ENCODE results near the gene MOBP. TPM values are rescaled to one million over a fixed set of nuclear protein-coding genes. Genes with fewer than 3 reads are reported as not detected.
A peak's percentile ranks its signal among the peaks of the same experiment; 100 is the strongest.

The MOBP gene
- total RNA-seq, 1 experiment from 2014 or later, result 0.57 TPM

- CTCF ChIA-PET, result no interaction called here
- Mint-ChIP-seq H3K27ac (ENCODE audit: unreplicated experiment) (no peak overlapping the region), H3K4me1 (ENCODE audit: low read depth, unreplicated experiment) (peaks cover 5% of the 10 kb centered on the region), H3K4me3 (ENCODE audit: low read depth, unreplicated experiment) (no peak overlapping the region), H3K9me3 (ENCODE audit: low read depth, unreplicated experiment) (no peaks in the 10 kb centered on the region), H3K27me3 (ENCODE audit: unreplicated experiment) (peaks cover 12% of the 10 kb centered on the region), H3K36me3 (ENCODE audit: insufficient read depth, unreplicated experiment) (peaks cover 4% of the 10 kb centered on the region)
- intact Hi-C loops (cut with micrococcal nuclease; ENCODE audit: unreplicated experiment), result no loop called here
- DNase-seq, result no peak
- no TSS peak for BruUV-seq (replicated peaks)
- no peak for TF ChIP-seq CTCF (IDR thresholded peaks at IDR 0.05; ENCODE audit: unreplicated experiment)
Observed at GRCh38 chr3:39494781-39495180, 27.3 kb downstream of the MOBP start.

GRCh38 chr3:39497753-39498152 is 30.3 kb downstream of the MOBP start:
- BruUV-seq (replicated peaks), result no TSS peak
- Mint-ChIP-seq H3K4me3 (ENCODE audit: low read depth, unreplicated experiment) (no peak overlapping the region), H3K4me1 (ENCODE audit: low read depth, unreplicated experiment) (peaks cover 8% of the 10 kb centered on the region), H3K27ac (ENCODE audit: unreplicated experiment) (no peak overlapping the region), H3K9me3 (ENCODE audit: low read depth, unreplicated experiment) (no peaks in the 10 kb centered on the region), H3K36me3 (ENCODE audit: insufficient read depth, unreplicated experiment) (peaks cover 4% of the 10 kb centered on the region), H3K27me3 (ENCODE audit: unreplicated experiment) (peaks cover 34% of the 10 kb centered on the region)
- CTCF ChIA-PET, result interaction anchor here (3.0 kb wide), 1 partner anchor 52 kb away, joined by 22 read pairs; no protein-coding TSS in a partner anchor
- intact Hi-C loops (cut with micrococcal nuclease; ENCODE audit: unreplicated experiment), result loop anchor here (1.0 kb wide), 2 partner anchors 49 to 79 kb away; no protein-coding TSS in a partner anchor
- no peak for TF ChIP-seq CTCF (IDR thresholded peaks at IDR 0.05; ENCODE audit: unreplicated experiment)
- DNase-seq, result no peak

- Mint-ChIP-seq H3K9me3 (ENCODE audit: low read depth, unreplicated experiment) (no peaks in the 10 kb centered on the region), H3K4me3 (ENCODE audit: low read depth, unreplicated experiment) (no peak overlapping the region), H3K36me3 (ENCODE audit: insufficient read depth, unreplicated experiment) (peaks cover 4% of the 10 kb centered on the region), H3K27ac (ENCODE audit: unreplicated experiment) (peak overlapping the region; percentile 26), H3K4me1 (ENCODE audit: low read depth, unreplicated experiment) (peaks cover 8% of the 10 kb centered on the region), H3K27me3 (ENCODE audit: unreplicated experiment) (peaks cover 34% of the 10 kb centered on the region)
- BruUV-seq (replicated peaks), result no TSS peak
- CTCF ChIA-PET, result interaction anchor here (0.6 to 3.0 kb wide), 2 partner anchors 54 to 243 kb away, joined by 3 to 22 read pairs; no protein-coding TSS in a partner anchor
- intact Hi-C loops (cut with micrococcal nuclease; ENCODE audit: unreplicated experiment), result no loop called here
- peak; percentile 7 for DNase-seq
- TF ChIP-seq CTCF (IDR thresholded peaks at IDR 0.05; ENCODE audit: unreplicated experiment), result no peak
Observed at GRCh38 chr3:39499651-39500273, 32.3 kb downstream of the MOBP start.

- CTCF ChIA-PET, result interaction anchor here (3.0 kb wide), 1 partner anchor 55 kb away, joined by 22 read pairs; no protein-coding TSS in a partner anchor
Observed at GRCh38 chr3:39501059-39501458, 33.6 kb downstream of the MOBP start.

More at GRCh38 chr3:39501059-39501458, 33.6 kb downstream of the MOBP start:
- peaks cover 34% of the 10 kb centered on the region for H3K27me3 Mint-ChIP-seq (ENCODE audit: unreplicated experiment)
- no peak for TF ChIP-seq CTCF (IDR thresholded peaks at IDR 0.05; ENCODE audit: unreplicated experiment)
- BruUV-seq (replicated peaks), result no TSS peak
- no peak overlapping the region for H3K4me3 Mint-ChIP-seq (ENCODE audit: low read depth, unreplicated experiment)
- DNase-seq, result no peak
- peaks cover 8% of the 10 kb centered on the region for H3K4me1 Mint-ChIP-seq (ENCODE audit: low read depth, unreplicated experiment)
- no peaks in the 10 kb centered on the region for H3K9me3 Mint-ChIP-seq (ENCODE audit: low read depth, unreplicated experiment)
- intact Hi-C loops (cut with micrococcal nuclease; ENCODE audit: unreplicated experiment), result no loop called here
- H3K27ac Mint-ChIP-seq (ENCODE audit: unreplicated experiment), result no peak overlapping the region
- H3K36me3 Mint-ChIP-seq (ENCODE audit: insufficient read depth, unreplicated experiment), result peaks cover 4% of the 10 kb centered on the region

Data from Calu3 (cell line).